Measurements from ENCODE around the gene MINDY1.

MINDY1 gene

GRCh38 chr1:151011154-151011850 lies 4.6 kb upstream of the MINDY1 start:
- DNase-seq, result no peak

GRCh38 chr1:151010346-151010726 lies 3.6 kb upstream of the MINDY1 start:
- DNase-seq, result no peak

GRCh38 chr1:151009674-151010345 lies 3.1 kb upstream of the MINDY1 start:
- no peak for DNase-seq

GRCh38 chr1:151009206-151009587 lies 2.5 kb upstream of the MINDY1 start:
- DNase-seq, result no peak

GRCh38 chr1:151008244-151009205 lies 1.8 kb upstream of the MINDY1 start, which contains the start of gene PRUNE1:
PRUNE1 (plus strand) TSS chr1:151008449; CDS start chr1:151008633, 184 bp downstream.
- peak; percentile 98 for DNase-seq

GRCh38 chr1:151007853-151008243 lies 1.1 kb upstream of the MINDY1 start:
- DNase-seq, result no peak

GRCh38 chr1:151005729-151006319 lies 878 bp downstream of the MINDY1 start:
- no peak for DNase-seq

- DNase-seq, result no peak
These were observed 3.5 kb downstream of the MINDY1 start for GRCh38 chr1:151003180-151003579.

GRCh38 chr1:151002611-151003010 lies 4.1 kb downstream of the MINDY1 start:
- DNase-seq, result no peak

GRCh38 chr1:151002051-151002450 lies 4.7 kb downstream of the MINDY1 start:
- no peak for DNase-seq

GRCh38 chr1:151001602-151002001 lies 5.1 kb downstream of the MINDY1 start:
- no peak for DNase-seq

GRCh38 chr1:151000408-151000807 lies 6.3 kb downstream of the MINDY1 start:
- no peak for DNase-seq

- no peak for DNase-seq
These were observed 6.8 kb downstream of the MINDY1 start for GRCh38 chr1:150999926-151000325.

- no peak for DNase-seq
These were observed 7.5 kb downstream of the MINDY1 start for GRCh38 chr1:150999051-150999674.

- no peak for DNase-seq
These were observed 8.8 kb downstream of the MINDY1 start for GRCh38 chr1:150997949-150998348.

GRCh38 chr1:150997126-150997872 lies 9.4 kb downstream of the MINDY1 start:
- no peak for DNase-seq

- DNase-seq, result peak; percentile 45
These were observed 10.8 kb downstream of the MINDY1 start for GRCh38 chr1:150995896-150996295.

GRCh38 chr1:150995460-150995859 lies 11.2 kb downstream of the MINDY1 start:
- no peak for DNase-seq

GRCh38 chr1:150994248-150994647 lies 12.5 kb downstream of the MINDY1 start:
- DNase-seq, result no peak

- DNase-seq, result no peak
These were observed 14.1 kb downstream of the MINDY1 start for GRCh38 chr1:150992626-150993025.

- DNase-seq, result no peak
These were observed 18.8 kb downstream of the MINDY1 start for GRCh38 chr1:150987924-150988323.

Measured in activated T-cell treated with anti-CD3 and anti-CD28 coated beads, Interleukin-2, amount 50 U/mL, for 1 hour (primary cell).